Adrenal gland (tissue), 5 donors: ENCODE measurements around the gene EMC8.

Source experiments
- POLR2A ChIP-seq, 2 donors: fragments of 450-650 bp; IDR thresholded peaks; one replicate each; pipeline ENCODE4 v1.6.1; 2017; ENCODE audit warnings: antibody characterized with exemption in 2 of 2, mild to moderate bottlenecking in 2 of 2, moderate library complexity in 1 of 2
- TF ChIP-seq, protein P1 (sequence below), 6 experiments: fragments of 450-650 bp in 4 of 6; fragments of 200-600 bp in 2 of 6; sonication (generic) in 1 of 6; IDR thresholded peaks; 1 replicate in 5 of 6; 2 replicates in 1 of 6; pipeline versions ENCODE4 v1.5.1 to v1.8.0; 2016 to 2021; ENCODE audit warnings: antibody characterized with exemption in 6 of 6, mild to moderate bottlenecking in 2 of 6, moderate library complexity in 1 of 6
- donor health status: DM: no; HTN: no; CAD: no.

DNA sequence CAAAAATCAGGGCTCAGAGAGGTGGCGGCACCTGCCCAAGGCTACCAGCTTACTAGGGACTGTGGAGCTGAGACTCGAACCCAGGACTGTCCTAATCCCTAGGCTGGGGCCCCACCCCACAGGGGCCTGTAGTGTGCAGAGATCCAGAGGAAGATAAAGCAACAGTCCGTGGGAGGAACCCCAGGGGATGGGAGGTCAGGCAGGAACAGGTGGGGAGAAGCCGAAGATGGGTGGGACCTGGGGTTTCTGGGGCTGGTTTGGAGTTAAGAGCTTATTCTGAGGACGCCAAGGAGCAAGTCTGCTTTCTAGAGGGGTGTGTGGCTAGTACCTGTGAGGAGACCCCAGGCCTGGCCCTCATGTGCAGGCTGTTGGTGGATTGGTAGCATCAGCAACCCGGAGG is 63.4 kb downstream of the EMC8 start:
- TF ChIP-seq, protein P1, sequence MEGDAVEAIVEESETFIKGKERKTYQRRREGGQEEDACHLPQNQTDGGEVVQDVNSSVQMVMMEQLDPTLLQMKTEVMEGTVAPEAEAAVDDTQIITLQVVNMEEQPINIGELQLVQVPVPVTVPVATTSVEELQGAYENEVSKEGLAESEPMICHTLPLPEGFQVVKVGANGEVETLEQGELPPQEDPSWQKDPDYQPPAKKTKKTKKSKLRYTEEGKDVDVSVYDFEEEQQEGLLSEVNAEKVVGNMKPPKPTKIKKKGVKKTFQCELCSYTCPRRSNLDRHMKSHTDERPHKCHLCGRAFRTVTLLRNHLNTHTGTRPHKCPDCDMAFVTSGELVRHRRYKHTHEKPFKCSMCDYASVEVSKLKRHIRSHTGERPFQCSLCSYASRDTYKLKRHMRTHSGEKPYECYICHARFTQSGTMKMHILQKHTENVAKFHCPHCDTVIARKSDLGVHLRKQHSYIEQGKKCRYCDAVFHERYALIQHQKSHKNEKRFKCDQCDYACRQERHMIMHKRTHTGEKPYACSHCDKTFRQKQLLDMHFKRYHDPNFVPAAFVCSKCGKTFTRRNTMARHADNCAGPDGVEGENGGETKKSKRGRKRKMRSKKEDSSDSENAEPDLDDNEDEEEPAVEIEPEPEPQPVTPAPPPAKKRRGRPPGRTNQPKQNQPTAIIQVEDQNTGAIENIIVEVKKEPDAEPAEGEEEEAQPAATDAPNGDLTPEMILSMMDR (IDR thresholded peaks at IDR 0.05), result no peak
- no peak for TF ChIP-seq POLR2A (IDR thresholded peaks at IDR 0.05)
